DOHH2 (cell line): Measurements from ENCODE around the gene LGR5.

Source experiments
- EZH2phosphoT487 ChIP-seq: fragments of 200-600 bp; sonication (generic); IDR thresholded peaks from 2 replicates; pipeline ENCODE4 v1.6.1; 2017; ENCODE audit warnings: borderline replicate concordance, mild to moderate bottlenecking, antibody characterized with exemption, low read length, moderate library complexity, mixed read lengths
- TF ChIP-seq, protein P1 (sequence below): fragments of 200-600 bp; sonication (generic); IDR thresholded peaks from one replicate; pipeline ENCODE4 v1.5.1; 2014; ENCODE audit warnings: antibody characterized with exemption, mild to moderate bottlenecking, low read depth, low read length; ENCODE audit not compliant: poor library complexity, severe bottlenecking

DNA sequence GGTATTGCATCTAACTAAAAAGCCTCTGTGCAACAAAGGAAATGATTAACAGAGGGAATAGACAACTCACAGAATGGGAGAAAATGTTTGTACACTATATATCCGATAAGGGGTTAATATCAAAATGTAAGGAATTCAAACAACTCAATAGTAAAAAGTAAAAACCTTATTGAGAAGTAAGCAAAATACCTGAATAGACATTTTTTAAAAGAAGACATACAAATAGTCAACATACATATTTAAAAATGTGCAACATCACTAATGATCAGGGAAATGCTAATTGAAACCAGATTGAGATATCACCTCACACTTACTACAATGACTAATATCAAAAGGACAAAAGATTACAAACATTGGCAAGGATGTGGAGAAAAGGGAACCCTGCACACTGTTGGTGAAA lies 31.9 kb upstream of the LGR5 start:
- TF ChIP-seq, protein P1, sequence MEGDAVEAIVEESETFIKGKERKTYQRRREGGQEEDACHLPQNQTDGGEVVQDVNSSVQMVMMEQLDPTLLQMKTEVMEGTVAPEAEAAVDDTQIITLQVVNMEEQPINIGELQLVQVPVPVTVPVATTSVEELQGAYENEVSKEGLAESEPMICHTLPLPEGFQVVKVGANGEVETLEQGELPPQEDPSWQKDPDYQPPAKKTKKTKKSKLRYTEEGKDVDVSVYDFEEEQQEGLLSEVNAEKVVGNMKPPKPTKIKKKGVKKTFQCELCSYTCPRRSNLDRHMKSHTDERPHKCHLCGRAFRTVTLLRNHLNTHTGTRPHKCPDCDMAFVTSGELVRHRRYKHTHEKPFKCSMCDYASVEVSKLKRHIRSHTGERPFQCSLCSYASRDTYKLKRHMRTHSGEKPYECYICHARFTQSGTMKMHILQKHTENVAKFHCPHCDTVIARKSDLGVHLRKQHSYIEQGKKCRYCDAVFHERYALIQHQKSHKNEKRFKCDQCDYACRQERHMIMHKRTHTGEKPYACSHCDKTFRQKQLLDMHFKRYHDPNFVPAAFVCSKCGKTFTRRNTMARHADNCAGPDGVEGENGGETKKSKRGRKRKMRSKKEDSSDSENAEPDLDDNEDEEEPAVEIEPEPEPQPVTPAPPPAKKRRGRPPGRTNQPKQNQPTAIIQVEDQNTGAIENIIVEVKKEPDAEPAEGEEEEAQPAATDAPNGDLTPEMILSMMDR, result no peak
- TF ChIP-seq EZH2phosphoT487, result no peak
